Adrenal gland (tissue), 5 donors: ENCODE measurements around the gene TOGARAM2.

Source experiments
- CTCF ChIP-seq, 6 experiments: fragments of 450-650 bp in 4 of 6; fragments of 200-600 bp in 2 of 6; sonication (generic) in 1 of 6; IDR thresholded peaks; 1 replicate in 5 of 6; 2 replicates in 1 of 6; pipeline versions ENCODE4 v1.5.1 to v1.8.0; 2016 to 2021; ENCODE audit warnings: antibody characterized with exemption in 6 of 6, mild to moderate bottlenecking in 2 of 6, moderate library complexity in 1 of 6
- POLR2A ChIP-seq, 2 donors: fragments of 450-650 bp; IDR thresholded peaks; one replicate each; pipeline ENCODE4 v1.6.1; 2017; ENCODE audit warnings: antibody characterized with exemption in 2 of 2, mild to moderate bottlenecking in 2 of 2, moderate library complexity in 1 of 2
- donor health status: DM: no; HTN: no; CAD: no.

GRCh38 chr2:28948160-28948559 lies 32.9 kb upstream of the TOGARAM2 start:
- TF ChIP-seq CTCF (IDR thresholded peaks at IDR 0.05) (no peak), POLR2A (IDR thresholded peaks at IDR 0.05) (no peak)
